IMR-90 (cell line): ENCODE measurements around the gene PPP1R1A.

Experiments used
- CTCF ChIP-seq: conservative IDR thresholded peaks from 2 replicates; pipeline ENCODE4 v1.5.1; 2012; ENCODE audit warnings: mild to moderate bottlenecking, low read depth, low read length, improper control_type of control experiment
- POLR2A ChIP-seq: IDR thresholded peaks from 2 replicates; pipeline ENCODE4 v1.6.1; 2012; ENCODE audit warnings: mild to moderate bottlenecking, low read depth, low read length
- USF2 ChIP-seq: fragments of 150-350 bp; IDR thresholded peaks from 2 replicates; pipeline ENCODE4 v1.6.1; 2017; ENCODE audit warnings: mild to moderate bottlenecking, antibody characterized with exemption, low read length, low read depth

GRCh38 chr12:54625598-54625997, 37.1 kb upstream of the PPP1R1A start:
- TF ChIP-seq CTCF = no peak
- no peak for TF ChIP-seq USF2
- no peak for TF ChIP-seq POLR2A
